ENCODE data around the gene ASPRV1.

DNA sequence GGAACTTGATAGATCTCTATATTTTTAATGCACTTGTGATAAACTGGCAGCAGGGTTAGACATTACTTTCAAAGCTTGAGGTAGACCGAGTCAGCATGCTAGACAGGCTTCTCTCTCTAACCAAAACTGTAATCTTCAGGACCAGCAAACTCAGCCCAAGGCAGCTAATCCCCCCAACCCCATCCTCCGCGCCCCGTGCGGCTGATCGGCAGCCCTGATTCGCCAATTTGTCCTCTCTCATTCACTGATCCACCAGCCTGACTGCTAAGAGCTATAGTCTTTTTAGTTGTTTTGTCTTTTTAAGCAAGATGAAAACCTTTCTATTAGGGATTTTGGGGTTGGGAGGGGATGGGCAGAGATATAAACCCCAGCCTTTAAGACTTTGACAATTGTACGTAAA is 20.7 kb downstream of the ASPRV1 start:
- no peak for TF ChIP-seq CTCF (IDR thresholded peaks at IDR 0.05)
- TF ChIP-seq POLR2A (IDR thresholded peaks at IDR 0.05) = no peak
